Posterior cingulate gyrus (tissue), 11 donors: ENCODE measurements around the gene TENM4.
"Not testable (repeated sequence)": the region's sequence is repeated elsewhere in the genome, so short reads cannot be mapped to it uniquely, and the experiment has no call there.

ENCODE experiments used
- DNase-seq, 10 donors: peaks; one replicate each; pipeline versions ENCODE4 v3.0.0 to v3.0.0-alpha.2; 2020 to 2021; ENCODE audit warnings: mixed read lengths in 3 of 10
- intact Hi-C: fragments of 100-400 bp; cut with DNase I; formaldehyde crosslinking; loops from one replicate; pipeline ENCODE4 v1.15.1; 2023

The TENM4 gene

GRCh38 chr11:79195209-79195608 is 245.6 kb downstream of the TENM4 start:
- DNase-seq = no peak
- intact Hi-C loops = no loop called here

- no peak for DNase-seq
Measured at GRCh38 chr11:79193663-79194310, 247.0 kb downstream of the TENM4 start.

GRCh38 chr11:79192836-79193235 is 248.0 kb downstream of the TENM4 start:
- no peak for DNase-seq
- intact Hi-C loops = no loop called here

More at GRCh38 chr11:79193663-79194310, 247.0 kb downstream of the TENM4 start:
- intact Hi-C loops = no loop called here

GRCh38 chr11:79191716-79192115 is 249.1 kb downstream of the TENM4 start:
- DNase-seq, intact Hi-C loops: not testable (repeated sequence)

GRCh38 chr11:79190553-79190952 is 250.3 kb downstream of the TENM4 start:
- DNase-seq, intact Hi-C loops: not testable (repeated sequence)

GRCh38 chr11:79189601-79190000 is 251.2 kb downstream of the TENM4 start:
- no peak for DNase-seq

GRCh38 chr11:79189055-79189454 is 251.8 kb downstream of the TENM4 start:
- DNase-seq = no peak
- intact Hi-C loops = no loop called here

More at GRCh38 chr11:79189601-79190000, 251.2 kb downstream of the TENM4 start:
- intact Hi-C loops = no loop called here

GRCh38 chr11:79186669-79187068 is 254.2 kb downstream of the TENM4 start:
- DNase-seq = no peak
- intact Hi-C loops = no loop called here

- intact Hi-C loops = no loop called here
- no peak for DNase-seq
Measured at GRCh38 chr11:79185351-79185750, 255.5 kb downstream of the TENM4 start.

- intact Hi-C loops = no loop called here
- DNase-seq = no peak
Measured at GRCh38 chr11:79184285-79184684, 256.5 kb downstream of the TENM4 start.

- intact Hi-C loops = no loop called here
Measured at GRCh38 chr11:79182794-79183193, 258.0 kb downstream of the TENM4 start.

GRCh38 chr11:79179087-79179486 is 261.7 kb downstream of the TENM4 start:
- DNase-seq = no peak
- intact Hi-C loops = no loop called here

More at GRCh38 chr11:79182794-79183193, 258.0 kb downstream of the TENM4 start:
- DNase-seq = no peak

- no peak for DNase-seq
- intact Hi-C loops = no loop called here
Measured at GRCh38 chr11:79174045-79175008, 266.5 kb downstream of the TENM4 start.

- intact Hi-C loops = no loop called here
- peak in 8 of 10 donors; percentile 37 to 93 (median 66) for DNase-seq
Measured at GRCh38 chr11:79173615-79174014, 267.2 kb downstream of the TENM4 start.

GRCh38 chr11:79170321-79170720 is 270.5 kb downstream of the TENM4 start:
- intact Hi-C loops = no loop called here
- DNase-seq = no peak

GRCh38 chr11:79168530-79169110 is 272.2 kb downstream of the TENM4 start:
- intact Hi-C loops = no loop called here
- DNase-seq = no peak

- intact Hi-C loops = no loop called here
- peak in 6 of 10 donors; percentile 15 to 88 (median 62) for DNase-seq
Measured at GRCh38 chr11:79167510-79168188, 273.2 kb downstream of the TENM4 start.

GRCh38 chr11:79165908-79166307 is 274.9 kb downstream of the TENM4 start:
- DNase-seq = no peak
- intact Hi-C loops = no loop called here

- DNase-seq = no peak
Measured at GRCh38 chr11:79160791-79161403, 279.9 kb downstream of the TENM4 start.

More at GRCh38 chr11:79160791-79161403, 279.9 kb downstream of the TENM4 start:
- intact Hi-C loops = no loop called here
